GM18951 (cell line): ENCODE data around the gene OCA2.
"Not testable (repeated sequence)": the region's sequence is repeated elsewhere in the genome, so short reads cannot be mapped to it uniquely, and the experiment has no call there.

Experiments
- POLR2A ChIP-seq: IDR thresholded peaks from 4 replicates; pipeline ENCODE4 v1.6.1; 2011; ENCODE audit warnings: mild to moderate bottlenecking; ENCODE audit not compliant: insufficient read length, insufficient read depth; ENCODE audit errors: extremely low read depth
- in situ Hi-C: fragments of 300-500 bp; cut with MboI; formaldehyde crosslinking; loops from one replicate; pipeline ENCODE4 v1.12.0; 2022; ENCODE audit warnings: low sequenced_read_pairs, mixed read lengths, inconsistent platforms; ENCODE audit not compliant: unreplicated experiment

Gene OCA2

DNA sequence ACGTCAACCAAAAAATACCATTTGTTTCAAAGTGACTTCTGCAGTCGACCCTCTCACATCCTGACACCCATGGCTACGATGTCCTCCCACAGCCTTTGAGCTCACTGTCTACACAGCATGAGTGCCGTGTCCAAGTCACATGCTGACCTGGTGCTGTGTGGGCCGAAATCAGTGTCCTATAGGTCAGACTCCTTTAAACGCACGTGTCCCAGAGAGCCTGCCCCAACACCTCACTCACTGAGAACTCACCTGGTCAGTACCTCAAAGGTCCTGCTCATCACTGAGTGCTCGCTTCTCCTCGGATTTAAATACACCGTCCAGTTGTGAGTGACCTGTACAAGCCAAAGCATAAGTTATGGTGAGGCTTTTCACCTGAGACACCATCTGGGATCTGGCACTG lies 83.3 kb downstream of the OCA2 start:
- in situ Hi-C loops, result no loop called here
- no peak for TF ChIP-seq POLR2A

DNA sequence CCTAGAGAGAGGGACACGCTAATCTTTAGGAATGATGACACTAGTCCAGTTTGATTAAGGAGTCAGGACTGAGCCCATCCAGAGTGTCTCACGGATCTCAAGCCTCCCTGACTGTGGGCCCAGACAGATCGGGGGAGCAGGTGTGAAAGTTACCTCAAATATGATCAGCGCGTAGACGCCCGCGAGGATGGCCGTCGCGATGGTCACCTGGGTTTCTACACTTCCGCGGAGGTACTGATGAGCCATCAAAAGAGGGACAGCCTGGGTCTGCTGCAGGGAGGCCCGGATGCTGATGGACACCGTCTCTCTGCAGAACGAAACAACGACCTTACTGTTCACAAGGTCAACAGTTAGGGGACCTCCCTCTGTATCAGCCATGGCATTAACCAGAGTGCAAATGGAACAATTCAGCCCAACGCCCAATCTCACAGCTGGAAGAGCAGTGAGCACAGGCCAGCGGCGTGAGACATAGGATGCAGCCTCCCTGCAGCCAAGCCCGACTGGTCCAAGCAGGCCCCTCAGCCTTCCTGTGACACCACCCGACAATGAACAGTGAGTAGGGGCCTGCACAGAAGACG lies 84.4 kb downstream of the OCA2 start:
- no peak for TF ChIP-seq POLR2A

DNA sequence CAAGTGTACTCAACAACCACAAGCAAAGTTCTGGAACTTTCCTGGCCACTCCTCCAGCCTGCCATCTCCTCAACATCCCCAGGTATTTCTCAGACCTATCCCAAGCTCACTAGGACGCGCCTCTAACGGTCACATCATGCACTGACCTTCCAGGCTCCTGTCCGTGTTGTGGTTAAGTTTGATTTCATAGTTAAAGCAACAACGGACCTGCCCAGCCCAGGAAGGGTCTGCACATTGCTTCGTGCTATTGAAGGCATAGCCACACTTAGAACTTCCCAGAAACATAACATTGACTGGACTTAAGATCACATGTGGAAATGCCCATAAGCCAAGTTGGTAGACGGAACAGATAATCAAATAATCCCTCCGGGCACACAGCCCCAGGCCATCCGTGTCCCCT lies 85.1 kb downstream of the OCA2 start:
- TF ChIP-seq POLR2A, result no peak
- in situ Hi-C loops, result no loop called here

More for the DNA sequence above, 84.4 kb downstream of the OCA2 start:
- in situ Hi-C loops, result no loop called here

DNA sequence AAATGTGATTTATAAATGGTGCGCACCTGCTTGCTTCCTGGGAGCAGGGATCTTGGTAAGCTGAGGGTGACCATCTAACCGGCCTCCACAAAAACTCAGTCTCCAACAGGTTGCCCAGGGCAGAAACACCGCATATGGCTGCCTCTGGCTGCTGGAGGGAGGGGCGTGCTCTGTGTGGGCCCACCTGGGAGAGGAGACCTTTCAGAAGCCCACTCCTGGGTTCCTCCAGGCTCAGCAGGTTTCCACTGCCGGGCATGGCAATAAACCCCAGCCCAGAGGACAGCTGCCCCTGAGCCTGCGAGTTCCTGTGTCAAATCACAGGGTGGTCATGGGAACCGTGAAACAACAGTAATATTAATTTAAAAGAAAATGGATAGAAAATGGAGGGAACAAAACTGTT lies 85.6 kb downstream of the OCA2 start:
- in situ Hi-C loops, result no loop called here
- TF ChIP-seq POLR2A, result no peak

DNA sequence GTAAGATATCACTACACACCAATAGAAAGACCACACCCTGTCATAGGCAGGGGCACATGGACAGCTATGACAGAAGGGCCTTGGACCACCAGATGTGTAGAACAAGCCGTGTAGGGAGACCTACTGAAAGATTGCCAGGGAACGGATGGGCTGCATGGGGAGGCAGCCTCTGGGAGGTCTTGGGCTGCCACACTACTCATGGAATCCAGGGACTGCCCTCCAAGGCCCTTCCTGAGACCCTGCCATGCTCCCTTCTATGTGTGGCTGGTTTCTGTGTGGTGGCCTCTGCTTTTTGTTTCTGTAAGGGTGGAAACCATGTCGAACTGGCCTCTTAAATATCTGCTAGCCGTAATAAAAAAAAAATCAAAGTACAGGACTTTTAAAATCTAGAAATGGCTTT lies 86.9 kb downstream of the OCA2 start:
- no peak for TF ChIP-seq POLR2A
- in situ Hi-C loops, result no loop called here

DNA sequence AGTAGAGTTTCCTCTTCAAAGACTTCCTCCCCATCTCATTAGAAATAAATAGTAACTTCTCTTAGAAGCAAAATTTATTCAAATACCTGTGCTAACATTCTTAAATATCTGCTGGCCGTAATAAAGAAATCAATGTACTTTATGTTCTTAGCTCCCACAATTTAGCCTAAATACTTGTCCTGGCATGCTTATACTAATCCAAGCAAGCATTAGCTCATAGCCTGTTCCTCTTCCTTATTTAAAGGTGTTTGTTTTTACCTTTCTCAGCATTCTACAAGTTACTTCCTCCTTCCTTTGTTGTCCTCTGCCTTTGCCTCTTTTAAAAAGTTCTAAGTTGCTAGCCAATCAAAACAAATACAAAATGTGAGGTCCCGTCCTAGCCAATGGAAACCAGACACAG lies 90.9 kb downstream of the OCA2 start:
- in situ Hi-C loops, result not testable (repeated sequence)

DNA sequence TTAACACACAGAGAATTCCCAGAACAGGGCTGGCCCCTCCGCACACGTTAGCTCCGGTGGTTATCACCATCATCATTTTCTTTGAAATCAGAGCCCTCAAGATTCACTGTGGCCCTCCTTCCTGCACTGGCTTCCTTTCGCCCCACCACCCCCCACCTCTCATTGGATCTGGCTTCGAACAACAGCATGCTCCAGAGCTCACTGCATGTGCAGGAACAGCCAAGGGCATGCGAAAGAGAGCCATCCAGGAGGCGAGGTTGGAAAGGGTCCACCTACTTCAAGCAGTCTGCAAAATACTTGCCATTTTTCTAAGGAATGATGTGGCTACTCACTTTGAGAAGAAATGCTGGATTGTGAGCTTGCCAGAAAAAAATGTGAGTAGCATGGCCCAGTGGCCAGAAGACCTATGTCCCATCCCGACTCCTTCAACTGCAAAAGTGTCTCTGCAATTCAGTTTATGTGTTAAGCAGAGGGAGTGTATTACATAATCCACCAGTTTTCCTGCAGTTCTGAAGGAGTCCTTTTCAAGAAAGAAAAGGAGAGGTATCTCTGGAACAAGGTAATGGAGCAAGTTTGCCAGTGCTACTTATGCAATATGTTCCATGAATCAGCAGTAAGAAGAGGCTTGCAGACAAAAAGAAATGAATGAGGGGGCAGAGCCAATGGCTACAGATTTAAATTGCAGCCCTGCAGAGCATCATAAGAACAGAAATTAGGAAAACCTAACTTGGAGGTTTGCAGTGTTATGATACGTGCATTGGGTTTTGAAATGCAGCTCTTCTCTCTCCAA lies 92.8 kb downstream of the OCA2 start:
- in situ Hi-C loops, result no loop called here
- no peak for TF ChIP-seq POLR2A

DNA sequence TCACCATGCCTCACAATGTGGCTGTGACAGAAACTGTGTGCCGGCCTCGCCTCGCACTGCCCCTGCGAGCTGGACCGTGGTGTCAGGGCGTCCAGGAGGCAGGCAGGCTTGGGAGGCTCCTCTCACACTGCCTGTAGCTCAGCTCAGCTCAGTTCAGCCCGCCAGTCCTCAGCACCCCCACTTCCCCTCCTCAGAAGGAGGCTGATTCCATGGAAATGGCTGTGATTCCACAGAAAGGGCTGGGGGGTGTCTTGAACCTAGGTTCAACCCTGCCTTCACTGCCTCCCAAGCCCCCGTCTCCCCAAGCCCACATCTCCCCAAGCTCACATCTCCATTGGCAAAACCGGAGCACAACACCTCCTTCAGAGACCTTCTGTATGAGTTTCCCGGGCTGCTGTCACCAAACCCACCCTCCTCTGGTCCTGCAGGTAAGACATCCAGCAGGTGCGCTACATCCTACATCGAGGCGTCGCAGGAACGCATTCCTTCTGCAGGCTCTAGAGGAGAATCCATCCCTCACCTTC lies 94.0 kb downstream of the OCA2 start:
- in situ Hi-C loops, result no loop called here
- no peak for TF ChIP-seq POLR2A

DNA sequence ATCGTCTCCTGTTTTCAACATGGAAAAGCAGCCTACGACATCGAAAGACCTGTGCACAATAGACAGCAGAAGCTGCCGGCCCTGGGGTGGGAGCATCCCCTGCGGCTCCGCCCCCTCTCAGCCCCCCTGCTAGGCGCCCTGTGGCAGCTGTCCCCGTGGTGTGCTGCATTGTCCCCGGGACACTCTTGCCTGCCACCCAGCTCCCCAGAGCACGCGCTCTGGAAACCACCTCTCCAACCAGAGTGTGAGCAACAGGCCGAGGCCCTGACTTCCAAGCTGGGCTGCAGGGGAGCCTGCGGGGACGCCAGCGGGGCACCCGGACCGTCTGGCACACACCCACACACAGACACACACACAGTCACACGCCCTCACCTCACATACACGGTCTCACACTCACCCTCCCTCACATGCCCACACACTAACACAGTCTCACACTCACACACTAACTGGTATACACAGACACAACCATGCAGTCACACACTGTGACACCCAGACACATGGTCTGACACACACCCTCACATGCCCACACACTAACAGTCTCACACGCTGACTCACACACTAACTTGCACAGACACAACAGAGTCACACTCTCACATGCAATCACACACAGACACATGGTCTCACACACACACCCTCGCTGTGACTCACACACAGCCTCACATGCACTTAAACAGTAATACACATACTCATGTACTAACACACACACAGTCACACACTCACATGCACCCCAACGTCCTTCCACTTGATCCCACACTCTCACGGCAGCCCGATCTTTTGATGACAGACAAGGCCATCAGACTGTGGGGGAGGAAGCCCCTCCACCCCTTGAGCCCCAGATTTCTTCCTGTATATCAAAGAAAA lies 94.7 kb downstream of the OCA2 start:
- in situ Hi-C loops, result no loop called here
- TF ChIP-seq POLR2A, result no peak

DNA sequence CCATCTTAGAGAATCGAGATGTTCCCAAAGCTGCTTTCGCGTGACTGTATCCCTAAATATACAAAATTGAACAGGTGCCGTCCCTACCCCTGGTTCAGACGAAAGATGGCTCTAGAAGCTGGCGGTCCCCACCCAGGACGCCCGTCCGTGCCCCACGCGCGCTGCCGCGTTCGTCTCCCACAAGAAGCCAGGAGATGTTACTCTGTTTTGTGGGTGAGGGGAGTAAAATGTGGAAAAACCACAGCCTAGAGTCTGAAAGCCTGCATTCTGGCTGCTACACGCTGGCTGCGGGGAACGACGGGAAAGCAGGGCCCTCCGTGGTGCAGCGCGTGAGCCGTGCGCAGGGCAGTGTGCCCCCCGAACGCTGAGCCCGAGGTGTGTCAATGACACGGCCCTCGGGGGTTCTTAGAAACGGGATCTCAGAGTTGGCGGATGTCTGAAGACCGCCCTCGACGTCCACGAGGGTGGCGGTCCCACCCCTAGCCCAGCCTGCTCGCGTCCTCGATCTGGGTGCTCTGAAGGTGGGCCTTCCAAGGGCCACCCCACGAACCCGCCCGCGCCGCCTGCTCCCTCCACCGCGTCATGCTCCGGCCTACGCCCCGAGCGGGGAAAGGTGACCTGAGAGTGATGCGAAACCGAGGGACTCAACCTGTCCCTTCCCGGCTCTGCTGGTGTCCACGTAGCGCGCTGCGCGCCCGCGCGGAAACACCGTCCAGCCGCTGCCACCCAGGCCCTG lies 95.6 kb downstream of the OCA2 start:
- TF ChIP-seq POLR2A, result no peak
- in situ Hi-C loops, result no loop called here

DNA sequence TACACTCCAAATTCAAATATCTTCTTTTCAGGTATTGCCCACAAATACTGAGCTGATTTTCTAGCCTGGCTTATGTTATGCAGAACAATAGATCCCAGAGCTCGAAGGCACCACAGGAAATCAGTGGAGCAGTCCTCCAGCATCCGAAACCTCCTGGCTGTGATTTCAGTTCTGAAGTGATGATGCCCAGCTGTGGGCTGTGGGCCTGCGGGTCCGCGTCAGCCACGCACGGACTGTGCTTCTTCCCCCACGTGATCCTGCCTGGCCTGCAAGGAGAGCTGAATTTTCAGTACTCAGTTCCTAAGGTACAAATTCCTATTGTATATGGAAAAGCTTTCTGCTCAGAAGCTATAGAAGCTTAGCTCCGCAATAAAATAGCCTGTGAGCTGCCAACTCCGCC lies 96.2 kb downstream of the OCA2 start:
- in situ Hi-C loops, result no loop called here
- no peak for TF ChIP-seq POLR2A

DNA sequence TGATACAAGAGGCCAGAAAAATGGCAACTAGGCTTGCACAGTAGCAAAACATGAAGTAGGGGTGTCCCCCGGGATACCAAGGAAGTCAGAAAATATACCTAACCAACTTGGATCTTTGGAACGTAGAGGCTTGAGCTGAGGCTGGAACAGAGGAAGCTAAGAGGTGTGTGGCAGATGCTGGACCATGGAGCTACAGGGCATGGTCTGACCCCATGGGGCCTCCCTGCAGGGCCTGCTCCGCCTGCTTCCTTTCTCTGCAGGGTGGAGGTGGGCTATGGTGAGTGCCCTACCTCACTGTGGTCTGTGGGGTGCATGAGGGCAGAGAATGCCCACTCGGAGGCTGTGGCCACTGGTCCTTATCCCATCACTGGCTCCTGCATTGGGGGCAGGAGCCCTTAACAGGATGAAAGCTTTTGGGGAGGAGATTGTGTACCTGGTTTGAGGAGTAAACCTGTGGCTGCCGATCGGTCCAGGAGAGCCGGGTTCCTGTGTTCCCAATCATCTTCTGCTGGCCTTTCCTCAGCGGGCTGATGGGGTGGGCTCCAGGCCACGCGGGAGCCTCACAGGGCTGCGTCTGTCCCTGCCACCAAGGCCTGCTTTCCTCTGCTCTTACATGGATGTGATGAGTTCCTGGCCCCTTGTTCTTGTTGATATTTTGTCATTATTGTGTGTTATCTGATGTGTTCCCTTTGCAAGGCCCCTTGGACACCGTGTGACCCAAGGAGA lies 96.8 kb downstream of the OCA2 start:
- TF ChIP-seq POLR2A, result no peak
- in situ Hi-C loops, result no loop called here
